ENCODE results near the gene TEDC2. TPM values are rescaled to one million over a fixed set of nuclear protein-coding genes. Genes with fewer than 3 reads are reported as not detected.

Gene TEDC2
- total and polyA plus RNA-seq, 2 of the 8 experiments (the other 6 are each of a cell fraction or from before 2014, with no cell fraction given): 54.6 to 55.6 TPM

DNA sequence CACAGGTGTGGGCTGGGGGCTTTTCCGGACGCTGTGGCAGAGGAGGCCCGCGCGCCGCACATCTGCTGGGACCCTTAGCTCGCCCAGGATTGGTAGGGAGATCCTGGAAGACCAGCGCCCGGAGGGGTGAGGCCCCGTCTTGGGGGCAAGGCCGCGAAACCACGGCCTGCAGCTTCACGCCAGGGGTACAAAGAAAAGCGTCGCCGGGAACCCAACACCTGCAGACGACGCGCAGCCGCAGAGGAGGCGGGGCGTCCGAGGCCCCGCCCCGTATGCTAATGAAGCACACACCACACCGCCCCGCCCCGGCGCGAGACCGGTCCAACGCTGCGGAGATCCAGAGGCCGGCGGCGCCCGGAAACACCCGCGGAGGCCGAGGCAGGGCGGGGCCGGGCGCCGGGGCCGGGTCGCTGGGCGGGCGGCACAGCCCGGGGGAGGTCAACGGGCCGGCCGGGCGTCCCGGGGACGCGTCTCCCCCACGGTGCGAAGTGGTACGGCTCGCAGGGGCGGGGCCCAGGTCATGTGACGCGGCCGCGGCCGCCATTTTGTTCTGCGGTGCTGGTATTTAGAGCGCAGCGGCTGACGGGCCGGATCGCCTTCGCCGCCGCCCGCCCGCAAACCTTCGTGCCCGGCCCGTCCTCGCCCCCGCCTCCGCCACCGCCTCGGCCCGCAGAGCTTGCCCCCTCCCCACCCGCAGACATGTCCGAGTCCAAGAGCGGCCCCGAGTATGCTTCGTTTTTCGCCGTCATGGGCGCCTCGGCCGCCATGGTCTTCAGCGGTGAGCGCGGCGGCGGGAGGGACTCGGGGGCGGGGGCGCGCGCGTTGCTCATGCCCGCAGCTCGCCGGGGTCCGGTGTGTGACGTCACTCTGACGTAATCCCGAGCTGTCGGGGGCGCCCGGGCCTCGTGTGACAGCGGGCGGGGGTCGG is 53.8 kb downstream of the TEDC2 start, which contains the start of gene ATP6V0C (continued):
- no peak; the same call in 1 of the 2 replicates for TF ChIP-seq SIX5 (IDR thresholded peaks at IDR 0.05; ENCODE audit: low read depth, low read length)
- no peak for TF ChIP-seq RFX5 (IDR thresholded peaks at IDR 0.05; ENCODE audit: borderline replicate concordance, low read depth, low read length)
- 0 out of 2 replicates have a peak, but pooled peaks have one; percentile 25 for TF ChIP-seq TCF12 (IDR thresholded peaks at IDR 0.05; ENCODE audit: low read depth, low read length)
- TF ChIP-seq, protein P1, sequence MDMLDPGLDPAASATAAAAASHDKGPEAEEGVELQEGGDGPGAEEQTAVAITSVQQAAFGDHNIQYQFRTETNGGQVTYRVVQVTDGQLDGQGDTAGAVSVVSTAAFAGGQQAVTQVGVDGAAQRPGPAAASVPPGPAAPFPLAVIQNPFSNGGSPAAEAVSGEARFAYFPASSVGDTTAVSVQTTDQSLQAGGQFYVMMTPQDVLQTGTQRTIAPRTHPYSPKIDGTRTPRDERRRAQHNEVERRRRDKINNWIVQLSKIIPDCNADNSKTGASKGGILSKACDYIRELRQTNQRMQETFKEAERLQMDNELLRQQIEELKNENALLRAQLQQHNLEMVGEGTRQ (IDR thresholded peaks at IDR 0.05; ENCODE audit: low read length): peak; percentile 91
- TF ChIP-seq POU5F1 (IDR thresholded peaks at IDR 0.05; ENCODE audit: low read depth, low read length): no peak
- TF ChIP-seq TEAD4 (IDR thresholded peaks at IDR 0.05; ENCODE audit: low read depth, low read length): peak; percentile 70
- TF ChIP-seq, protein P2, sequence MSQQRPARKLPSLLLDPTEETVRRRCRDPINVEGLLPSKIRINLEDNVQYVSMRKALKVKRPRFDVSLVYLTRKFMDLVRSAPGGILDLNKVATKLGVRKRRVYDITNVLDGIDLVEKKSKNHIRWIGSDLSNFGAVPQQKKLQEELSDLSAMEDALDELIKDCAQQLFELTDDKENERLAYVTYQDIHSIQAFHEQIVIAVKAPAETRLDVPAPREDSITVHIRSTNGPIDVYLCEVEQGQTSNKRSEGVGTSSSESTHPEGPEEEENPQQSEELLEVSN (IDR thresholded peaks at IDR 0.05): no peak; the same call in 1 of the 2 replicates
- 0 out of 2 replicates have a peak, but pooled peaks have one; percentile 34 for TF ChIP-seq RBBP5 (IDR thresholded peaks at IDR 0.05; ENCODE audit: borderline replicate concordance, low read depth, low read length)
- TF ChIP-seq TBP (IDR thresholded peaks at IDR 0.05; ENCODE audit: low read depth, low read length): peak; percentile 84
- no peak for TF ChIP-seq GTF2F1 (IDR thresholded peaks at IDR 0.05; ENCODE audit: borderline replicate concordance, low read depth, low read length)
- no peak for TF ChIP-seq CHD2 (IDR thresholded peaks at IDR 0.05; ENCODE audit: low read length)
- TF ChIP-seq RNF2 (IDR thresholded peaks at IDR 0.05; ENCODE audit: borderline replicate concordance, low read depth, low read length, missing control alignments, poor library complexity, severe bottlenecking): no peak
- no peak for TF ChIP-seq RXRA (IDR thresholded peaks at IDR 0.05; ENCODE audit: insufficient read depth, low read depth, low read length)
- no peak for TF ChIP-seq GABPA (IDR thresholded peaks at IDR 0.05; ENCODE audit: borderline replicate concordance, insufficient read depth, low read length)
- no peak for TF ChIP-seq SAP30 (IDR thresholded peaks at IDR 0.05; ENCODE audit: insufficient read depth, insufficient replicate concordance, low read length)
- TF ChIP-seq BACH1 (IDR thresholded peaks at IDR 0.05; ENCODE audit: low read length): no peak
- TF ChIP-seq TAF1 (IDR thresholded peaks at IDR 0.05; ENCODE audit: low read depth, low read length): peak; percentile 93
- TF ChIP-seq ZNF274 (IDR thresholded peaks at IDR 0.05; ENCODE audit: borderline replicate concordance, extremely low read depth, low read length): no peak
- peak; percentile 66 for TF ChIP-seq TAF7 (optimal IDR thresholded peaks at IDR 0.05; ENCODE audit: borderline replicate concordance, low read depth, low read length)
- no peak for TF ChIP-seq SIRT6 (IDR thresholded peaks at IDR 0.05; ENCODE audit: low read length)
- TF ChIP-seq PHF8 (conservative IDR thresholded peaks at IDR 0.05; ENCODE audit: low read depth, low read length): peak; percentile 91
- peak; percentile 78; the same call in 1 of the 2 replicates for TF ChIP-seq CHD1 (IDR thresholded peaks at IDR 0.05; ENCODE audit: low read depth, low read length)
